ENCODE measurements around the gene MBOAT7. TPM values are rescaled to one million over a fixed set of nuclear protein-coding genes. Genes with fewer than 3 reads are reported as not detected.

The MBOAT7 gene
- total RNA-seq, 2 experiments from 2014 or later: 53.8 to 55.4 TPM

- POLR2A ChIA-PET: interaction anchor here (0.6 to 1.3 kb wide), 3 partner anchors 8 to 40 kb away, joined by 3 to 4 read pairs (median 3); partner anchors contain the start of genes CNOT3, PRPF31 and TFPT
- Mint-ChIP-seq H3K4me3 (no peak overlapping the region), H3K27me3 (no peaks in the 10 kb centered on the region), H3K27ac (peak overlapping the region; percentile 55), H3K36me3 (ENCODE audit: low read depth) (peaks cover 36% of the 10 kb centered on the region), H3K9me3 (no peaks in the 10 kb centered on the region), H3K4me1 (ENCODE audit: low read depth) (peaks cover 36% of the 10 kb centered on the region)
- CTCF ChIA-PET: no interaction called here
- intact Hi-C loops (cut with micrococcal nuclease): no loop called here
- no peak for DNase-seq
- TF ChIP-seq, protein P1, sequence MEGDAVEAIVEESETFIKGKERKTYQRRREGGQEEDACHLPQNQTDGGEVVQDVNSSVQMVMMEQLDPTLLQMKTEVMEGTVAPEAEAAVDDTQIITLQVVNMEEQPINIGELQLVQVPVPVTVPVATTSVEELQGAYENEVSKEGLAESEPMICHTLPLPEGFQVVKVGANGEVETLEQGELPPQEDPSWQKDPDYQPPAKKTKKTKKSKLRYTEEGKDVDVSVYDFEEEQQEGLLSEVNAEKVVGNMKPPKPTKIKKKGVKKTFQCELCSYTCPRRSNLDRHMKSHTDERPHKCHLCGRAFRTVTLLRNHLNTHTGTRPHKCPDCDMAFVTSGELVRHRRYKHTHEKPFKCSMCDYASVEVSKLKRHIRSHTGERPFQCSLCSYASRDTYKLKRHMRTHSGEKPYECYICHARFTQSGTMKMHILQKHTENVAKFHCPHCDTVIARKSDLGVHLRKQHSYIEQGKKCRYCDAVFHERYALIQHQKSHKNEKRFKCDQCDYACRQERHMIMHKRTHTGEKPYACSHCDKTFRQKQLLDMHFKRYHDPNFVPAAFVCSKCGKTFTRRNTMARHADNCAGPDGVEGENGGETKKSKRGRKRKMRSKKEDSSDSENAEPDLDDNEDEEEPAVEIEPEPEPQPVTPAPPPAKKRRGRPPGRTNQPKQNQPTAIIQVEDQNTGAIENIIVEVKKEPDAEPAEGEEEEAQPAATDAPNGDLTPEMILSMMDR (IDR thresholded peaks at IDR 0.05): no peak
- ATAC-seq: no peak
Measured at GRCh38 chr19:54155694-54156093, 33.7 kb downstream of the MBOAT7 start.

GRCh38 chr19:54154603-54155345 lies 34.6 kb downstream of the MBOAT7 start:
- H3K9me3 Mint-ChIP-seq: no peaks in the 10 kb centered on the region
- TF ChIP-seq, protein P1 (IDR thresholded peaks at IDR 0.05): no peak
- H3K4me1 Mint-ChIP-seq (ENCODE audit: low read depth): peaks cover 32% of the 10 kb centered on the region
- CTCF ChIA-PET: no interaction called here
- peaks cover 41% of the 10 kb centered on the region for H3K36me3 Mint-ChIP-seq (ENCODE audit: low read depth)
- H3K27me3 Mint-ChIP-seq: no peaks in the 10 kb centered on the region
- H3K4me3 Mint-ChIP-seq: no peak overlapping the region
- intact Hi-C loops (cut with micrococcal nuclease): no loop called here
- H3K27ac Mint-ChIP-seq: peak overlapping the region; percentile 84
- DNase-seq (peak; percentile 75), ATAC-seq (peak; percentile 3)
- POLR2A ChIA-PET: no interaction called here

DNA sequence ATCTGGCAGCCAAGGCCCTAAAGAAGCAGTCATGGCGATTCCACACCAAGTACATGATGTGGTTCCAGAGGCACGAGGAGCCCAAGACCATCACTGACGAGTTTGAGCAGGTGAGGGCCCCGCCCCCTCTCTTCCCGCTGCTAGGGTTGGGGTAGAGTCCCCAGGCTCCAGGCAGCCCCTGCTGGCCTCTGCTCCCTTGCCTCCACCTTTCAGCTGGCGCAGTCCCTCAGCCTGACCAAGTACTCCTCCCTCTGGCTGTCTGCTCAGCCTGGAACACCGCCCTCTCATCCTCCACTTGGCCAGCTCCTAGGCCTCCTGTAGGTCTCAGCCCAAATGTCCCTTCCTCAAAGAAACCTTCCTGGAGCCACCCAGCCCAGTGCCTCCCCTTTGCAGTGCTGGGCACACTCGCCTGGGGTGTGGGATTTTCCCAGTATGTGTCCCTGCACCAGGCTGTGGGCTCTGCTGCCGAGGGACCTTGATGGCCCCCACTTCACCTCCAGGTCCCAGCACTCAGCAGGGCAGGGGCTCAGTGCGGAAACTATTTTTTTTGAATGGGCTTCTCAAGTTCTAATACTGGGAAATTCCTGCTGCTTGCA lies 35.6 kb downstream of the MBOAT7 start:
- ChIA-PET CTCF (no interaction called here), POLR2A (interaction anchor here (1.1 to 2.7 kb wide), 4 partner anchors 10 to 38 kb away, joined by 3 to 10 read pairs (median 4); partner anchors contain the start of genes PRPF31 and TFPT)
- Mint-ChIP-seq H3K9me3 (no peaks in the 10 kb centered on the region), H3K4me3 (no peak overlapping the region), H3K4me1 (ENCODE audit: low read depth) (peaks cover 32% of the 10 kb centered on the region), H3K36me3 (ENCODE audit: low read depth) (peaks cover 47% of the 10 kb centered on the region), H3K27me3 (no peaks in the 10 kb centered on the region), H3K27ac (peak overlapping the region; percentile 84)
- ATAC-seq (no peak), DNase-seq (no peak)
- intact Hi-C loops (cut with micrococcal nuclease): no loop called here
- TF ChIP-seq, protein P1 (IDR thresholded peaks at IDR 0.05): no peak

- Mint-ChIP-seq H3K4me3 (no peak overlapping the region), H3K9me3 (no peaks in the 10 kb centered on the region), H3K27me3 (no peaks in the 10 kb centered on the region), H3K27ac (peak overlapping the region; percentile 63), H3K4me1 (ENCODE audit: low read depth) (peaks cover 25% of the 10 kb centered on the region), H3K36me3 (ENCODE audit: low read depth) (peaks cover 47% of the 10 kb centered on the region)
- no peak for ATAC-seq
- intact Hi-C loops (cut with micrococcal nuclease): no loop called here
- DNase-seq: no peak
- CTCF ChIA-PET: no interaction called here
- POLR2A ChIA-PET: interaction anchor here (0.9 to 2.7 kb wide), 5 partner anchors 10 to 37 kb away, joined by 3 to 10 read pairs (median 4); partner anchors contain the start of genes PRPF31 and TFPT
- TF ChIP-seq, protein P1 (IDR thresholded peaks at IDR 0.05): no peak
Measured at GRCh38 chr19:54152878-54153524, 36.4 kb downstream of the MBOAT7 start.

Measured in activated CD8-positive, alpha-beta T cell treated with anti-CD3 and anti-CD28 coated beads for 36 hours (primary cell).